ENCODE data around the gene MED27.

MED27 gene

DNA sequence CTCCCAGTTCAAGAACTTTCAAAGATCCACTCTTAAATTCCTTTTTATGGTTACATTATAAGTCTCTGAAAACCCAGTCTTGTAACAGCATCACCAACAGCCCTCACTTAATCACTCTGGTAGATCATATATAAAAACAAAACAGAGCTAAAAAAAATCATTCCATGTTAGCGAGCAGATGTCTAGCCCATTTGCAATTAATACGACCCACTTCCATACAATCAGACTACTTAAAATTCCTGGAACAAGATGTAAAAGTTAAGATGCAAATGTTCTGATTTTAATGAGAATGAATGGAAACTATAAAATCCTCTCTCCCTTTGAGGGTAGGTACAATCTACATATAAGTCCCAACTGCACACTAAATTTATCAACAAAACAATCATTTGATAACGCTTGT is 167.0 kb downstream of the MED27 start:
- DNase-seq: no peak

GRCh38 chr9:131912069-131912468 is 167.6 kb downstream of the MED27 start:
- DNase-seq: no peak

GRCh38 chr9:131910572-131910971 is 169.1 kb downstream of the MED27 start:
- no peak for DNase-seq

DNA sequence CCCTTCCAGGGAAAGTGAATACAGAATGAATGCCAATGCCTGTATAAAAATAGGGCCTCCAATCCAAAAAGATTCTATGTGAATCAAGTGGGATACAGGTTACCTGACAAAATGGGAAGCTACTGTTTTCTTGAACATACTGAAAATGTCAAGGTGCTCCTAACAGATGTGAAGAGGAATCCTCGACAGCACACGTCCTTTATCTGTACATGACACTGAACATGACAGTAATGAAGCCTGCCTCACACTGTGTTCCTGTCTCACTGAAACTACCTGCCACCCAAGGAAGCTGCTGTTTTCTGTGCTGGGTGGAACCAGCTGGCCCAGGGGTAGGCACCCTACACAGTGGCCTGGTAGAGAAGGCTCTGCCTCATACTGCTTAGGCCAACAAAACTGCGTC is 174.5 kb downstream of the MED27 start:
- DNase-seq: no peak

GRCh38 chr9:131899296-131900228 is 180.1 kb downstream of the MED27 start:
- no peak for DNase-seq

DNA sequence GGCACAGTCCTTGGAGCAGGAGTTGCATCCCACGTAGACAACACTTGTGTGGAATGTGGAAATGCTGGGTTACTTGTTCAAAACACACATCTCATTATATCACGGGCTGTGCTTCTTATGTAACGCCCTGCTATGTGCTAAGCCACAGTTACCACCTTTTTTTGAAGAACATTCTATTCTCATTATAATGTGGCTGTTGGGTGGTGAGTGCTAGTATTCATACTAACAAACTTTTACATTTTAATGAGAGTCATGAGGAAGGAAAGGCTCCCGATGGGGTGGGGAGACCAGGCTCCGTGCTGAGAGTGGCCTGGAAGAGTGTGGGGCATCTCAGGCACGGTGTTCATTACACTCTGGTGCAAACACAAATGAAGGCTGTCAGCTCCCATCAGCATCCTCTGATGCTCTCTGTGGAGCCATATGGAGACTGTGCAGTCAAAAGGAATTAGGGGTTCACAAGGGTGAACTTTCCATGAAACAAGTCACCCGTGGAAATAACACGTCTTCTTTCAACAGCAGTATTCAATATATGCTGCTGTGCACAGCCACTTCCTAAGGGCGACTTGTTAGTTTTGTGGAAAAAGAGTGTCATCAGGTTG is 186.7 kb downstream of the MED27 start:
- DNase-seq: no peak

DNA sequence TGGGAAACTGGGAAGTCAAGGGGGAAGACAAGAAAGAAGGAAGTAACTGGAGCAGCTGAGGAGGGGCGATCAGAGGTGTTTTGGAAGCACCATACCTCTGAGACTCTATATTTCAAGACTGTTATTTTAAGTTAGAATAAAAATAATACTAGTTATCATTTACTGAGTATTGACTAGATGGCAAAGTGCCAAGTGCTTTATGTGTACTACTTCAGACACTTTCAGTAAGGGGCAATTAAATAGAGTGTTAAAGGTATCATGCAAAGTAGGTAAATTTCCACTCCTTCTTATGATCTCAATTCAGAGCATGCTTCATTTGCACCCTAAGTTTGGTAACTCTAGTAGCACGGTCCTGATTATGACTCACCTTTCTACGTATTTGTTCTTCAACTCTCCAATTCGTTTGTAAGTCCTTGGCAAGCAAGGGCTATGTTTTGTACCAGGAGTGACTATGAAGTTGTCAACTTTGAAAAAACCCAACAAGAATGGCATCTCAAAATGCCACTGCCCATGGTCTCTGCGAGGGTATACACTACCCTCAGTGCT is 187.4 kb downstream of the MED27 start:
- DNase-seq: no peak

DNA sequence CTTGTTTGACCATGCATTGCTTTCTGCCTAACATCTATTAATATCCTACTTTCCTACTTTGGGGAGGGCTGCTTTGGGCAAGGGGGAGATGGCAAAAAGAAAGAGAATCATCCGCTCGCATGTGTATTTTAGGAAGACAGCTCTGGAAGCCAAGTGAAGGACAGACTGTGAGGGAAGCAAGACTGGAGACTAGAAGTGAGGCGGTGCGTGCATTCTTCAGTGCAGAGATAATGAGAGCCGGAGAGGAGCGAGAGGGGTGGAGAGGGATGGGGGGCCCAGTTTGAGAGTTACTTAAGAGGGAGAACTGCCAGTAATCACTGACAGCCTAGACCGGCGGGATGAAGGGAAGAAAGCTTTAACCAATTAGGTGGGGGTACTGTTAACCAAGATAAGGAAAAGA is 188.1 kb downstream of the MED27 start:
- DNase-seq: no peak

DNA sequence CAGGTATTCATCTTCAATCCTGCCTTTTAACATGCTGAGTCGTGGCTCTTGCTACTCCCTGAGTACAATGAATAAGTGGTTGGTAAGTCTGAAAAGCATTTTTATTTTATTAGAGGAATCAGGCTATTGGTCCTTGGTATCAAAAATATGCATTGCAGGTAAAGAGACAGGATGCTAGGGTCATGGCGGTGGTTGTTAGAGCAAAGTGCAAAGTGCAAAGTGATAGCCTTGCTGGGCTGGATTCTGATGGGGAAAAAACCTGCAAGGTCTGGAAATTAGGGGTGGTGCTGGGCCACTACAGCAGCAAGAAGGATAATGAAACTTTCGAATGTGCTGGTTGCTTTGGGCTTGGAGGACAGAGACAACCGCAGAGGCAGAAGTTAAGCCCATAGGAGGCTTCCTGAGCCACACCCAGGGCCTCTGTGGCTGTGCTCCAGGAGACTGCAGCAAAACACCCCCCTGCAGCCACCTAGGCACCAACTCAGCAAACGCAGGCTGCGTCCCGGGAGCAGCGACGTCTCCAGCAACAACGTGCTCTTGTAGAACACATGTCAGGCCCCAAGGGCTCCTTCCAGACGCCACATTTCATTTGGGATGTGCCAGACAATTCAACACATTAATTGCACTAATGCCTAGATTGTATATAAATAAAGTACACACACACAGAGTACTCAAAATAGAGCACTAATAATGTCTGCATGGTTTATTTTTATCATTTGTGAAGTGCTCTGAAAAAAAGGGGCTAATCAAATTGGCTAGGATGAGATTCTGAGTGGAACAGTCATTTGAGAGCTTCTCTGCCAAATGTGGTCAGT is 190.0 kb downstream of the MED27 start:
- no peak for DNase-seq

GRCh38 chr9:131888923-131889322 is 190.7 kb downstream of the MED27 start:
- DNase-seq: no peak

DNA sequence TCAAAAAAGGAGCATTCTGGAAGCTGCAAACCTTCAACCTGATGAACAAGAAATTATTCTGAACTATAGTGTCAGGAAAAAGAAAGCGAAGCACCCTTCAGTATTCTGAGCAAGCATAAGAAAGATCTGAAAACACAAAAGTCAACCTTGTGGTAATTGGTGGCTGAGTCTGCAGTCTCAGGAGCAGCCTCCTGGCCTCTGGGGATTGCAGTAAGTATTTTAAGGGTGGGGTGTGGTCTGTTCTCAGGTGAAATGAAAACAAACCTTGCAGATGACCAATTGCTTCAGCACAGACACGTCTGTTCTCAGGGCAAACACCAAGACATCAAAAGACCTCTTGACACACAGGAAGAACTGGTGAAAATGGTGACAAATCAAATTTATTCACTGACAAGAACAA is 192.0 kb downstream of the MED27 start:
- DNase-seq: no peak

DNA sequence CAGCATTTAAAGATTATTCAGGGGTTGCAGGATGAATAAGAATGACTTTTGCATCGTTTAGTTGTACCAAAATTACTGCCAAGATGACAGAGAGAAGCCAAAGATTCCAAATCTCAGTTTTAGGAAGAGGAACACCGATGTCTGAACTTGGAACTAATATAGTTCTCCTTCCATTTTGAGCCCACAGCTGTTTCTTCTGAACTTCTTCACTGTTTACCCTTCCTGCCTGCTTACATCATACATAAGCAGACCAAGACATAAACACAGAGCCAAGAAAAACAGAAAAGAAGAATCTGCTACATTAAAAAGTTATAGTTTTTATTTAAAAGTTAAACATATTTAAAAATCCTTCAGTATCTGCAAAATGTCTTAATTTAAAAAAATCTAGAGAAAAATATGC is 192.8 kb downstream of the MED27 start:
- no peak for DNase-seq

GRCh38 chr9:131885144-131885609 is 194.5 kb downstream of the MED27 start:
- no peak for DNase-seq

GRCh38 chr9:131884222-131884621 is 195.4 kb downstream of the MED27 start:
- no peak for DNase-seq

- no peak for DNase-seq
Observed at GRCh38 chr9:131880833-131881583, 198.7 kb downstream of the MED27 start.

GRCh38 chr9:131879911-131880290 is 199.8 kb downstream of the MED27 start:
- no peak for DNase-seq

GRCh38 chr9:131879181-131879910 is 200.3 kb downstream of the MED27 start:
- DNase-seq: no peak

- no peak for DNase-seq
Observed at GRCh38 chr9:131876486-131876885, 203.2 kb downstream of the MED27 start.

DNA sequence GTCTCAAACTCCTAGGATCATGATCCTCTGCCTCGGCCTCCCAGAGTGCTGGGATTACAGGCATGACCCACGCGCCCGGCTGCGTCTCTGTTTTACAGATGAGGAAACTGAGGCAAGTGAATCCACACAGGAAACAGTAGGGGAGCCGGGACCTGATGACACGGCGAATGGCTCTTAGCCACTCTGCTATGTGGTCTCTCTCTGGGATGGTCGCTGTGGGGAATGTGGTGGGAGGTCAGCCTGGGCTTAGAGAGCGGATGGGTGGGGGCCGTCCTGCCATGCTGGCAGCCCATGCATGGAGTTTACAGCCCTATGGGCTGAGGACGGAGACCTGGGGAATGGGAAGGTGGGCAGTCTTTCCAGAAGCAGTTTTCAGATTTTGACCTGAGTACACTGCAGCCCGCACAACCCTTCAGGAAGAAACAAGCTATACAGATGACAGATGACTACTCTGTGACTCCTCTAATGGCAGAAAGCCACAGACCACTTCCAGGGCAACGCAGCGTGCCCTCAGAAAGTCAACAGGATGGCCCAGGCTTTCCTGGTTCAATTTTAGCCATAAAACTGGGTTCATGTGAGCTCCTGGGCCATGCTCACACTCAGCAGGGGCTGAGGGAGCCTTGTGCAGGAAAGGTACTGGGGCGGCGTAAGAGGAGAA is 203.7 kb downstream of the MED27 start:
- peak; percentile 13 for DNase-seq

DNA sequence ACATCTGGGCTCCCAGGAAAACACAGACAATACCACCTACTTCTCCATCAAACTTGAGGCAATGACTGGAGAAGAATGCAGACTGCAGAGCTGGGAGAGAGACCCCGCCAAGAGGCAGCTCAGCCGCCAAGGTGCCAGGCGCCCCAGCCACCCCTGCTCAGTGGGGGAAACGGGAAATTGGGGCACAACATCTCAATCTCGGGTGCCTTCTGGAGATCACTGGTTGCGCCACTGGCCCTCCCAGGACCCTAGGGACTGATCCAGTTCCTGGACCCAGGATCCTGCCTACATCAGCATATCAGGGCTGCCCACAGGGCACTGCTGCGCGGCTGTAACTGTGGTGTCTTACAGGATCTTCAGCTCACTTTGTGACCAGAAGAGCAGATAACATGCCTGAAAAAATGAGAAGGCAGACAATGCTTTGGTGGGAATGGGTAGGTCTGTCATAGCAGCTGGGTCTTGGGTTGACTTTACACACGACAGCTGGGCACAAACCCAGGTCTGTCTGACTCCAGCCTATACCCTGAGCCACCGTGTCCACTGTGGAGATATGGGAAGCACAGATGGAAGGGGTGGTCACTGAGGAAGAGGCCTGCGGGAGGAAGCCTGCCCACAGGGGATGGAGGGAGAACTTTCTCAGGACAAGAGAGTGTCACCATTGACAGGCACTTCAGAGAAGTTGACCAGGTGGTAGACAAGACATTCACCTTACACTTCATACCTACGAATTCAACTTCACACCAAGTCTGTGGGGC is 204.6 kb downstream of the MED27 start:
- DNase-seq: no peak
